GM12873 (cell line): ENCODE results near the gene ACOT11.

ENCODE experiments used
- TF ChIP-seq, protein P1 (sequence below): IDR thresholded peaks from 2 replicates; pipeline ENCODE4 v1.5.1; 2012; ENCODE audit warnings: low read depth, mild to moderate bottlenecking, moderate library complexity, low read length, control low read depth; ENCODE audit not compliant: insufficient read depth; ENCODE audit errors: missing control alignments

The ACOT11 gene

DNA sequence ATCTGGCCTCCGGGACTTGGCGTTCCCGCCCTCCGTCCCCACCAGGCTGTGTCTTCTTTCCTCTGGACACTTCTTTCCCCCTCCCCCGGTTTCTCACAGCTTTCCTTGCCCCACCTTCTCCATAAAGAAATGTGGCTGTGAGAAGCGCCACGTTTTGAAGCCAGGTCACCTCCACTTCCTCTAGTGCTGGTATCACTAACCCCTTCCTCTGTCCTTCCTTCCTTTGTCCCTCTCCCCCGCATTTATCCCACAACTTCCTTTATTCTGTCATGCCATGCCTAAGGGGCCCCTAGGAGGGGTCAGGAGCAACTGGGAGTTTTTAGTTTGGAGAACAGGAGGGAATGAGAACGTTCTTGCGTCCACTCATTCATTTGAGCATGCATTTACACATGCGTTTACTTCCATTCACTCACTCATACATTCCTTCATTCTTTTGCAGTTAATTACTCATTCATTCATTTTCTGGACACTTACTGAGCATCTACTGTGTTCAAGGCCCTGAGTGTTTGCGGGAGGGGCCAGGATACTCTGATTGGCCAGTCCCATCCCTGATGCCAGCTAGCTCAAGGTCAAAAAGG lies 5.0 kb upstream of the ACOT11 start:
- TF ChIP-seq, protein P1, sequence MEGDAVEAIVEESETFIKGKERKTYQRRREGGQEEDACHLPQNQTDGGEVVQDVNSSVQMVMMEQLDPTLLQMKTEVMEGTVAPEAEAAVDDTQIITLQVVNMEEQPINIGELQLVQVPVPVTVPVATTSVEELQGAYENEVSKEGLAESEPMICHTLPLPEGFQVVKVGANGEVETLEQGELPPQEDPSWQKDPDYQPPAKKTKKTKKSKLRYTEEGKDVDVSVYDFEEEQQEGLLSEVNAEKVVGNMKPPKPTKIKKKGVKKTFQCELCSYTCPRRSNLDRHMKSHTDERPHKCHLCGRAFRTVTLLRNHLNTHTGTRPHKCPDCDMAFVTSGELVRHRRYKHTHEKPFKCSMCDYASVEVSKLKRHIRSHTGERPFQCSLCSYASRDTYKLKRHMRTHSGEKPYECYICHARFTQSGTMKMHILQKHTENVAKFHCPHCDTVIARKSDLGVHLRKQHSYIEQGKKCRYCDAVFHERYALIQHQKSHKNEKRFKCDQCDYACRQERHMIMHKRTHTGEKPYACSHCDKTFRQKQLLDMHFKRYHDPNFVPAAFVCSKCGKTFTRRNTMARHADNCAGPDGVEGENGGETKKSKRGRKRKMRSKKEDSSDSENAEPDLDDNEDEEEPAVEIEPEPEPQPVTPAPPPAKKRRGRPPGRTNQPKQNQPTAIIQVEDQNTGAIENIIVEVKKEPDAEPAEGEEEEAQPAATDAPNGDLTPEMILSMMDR = no peak

- TF ChIP-seq, protein P1 = no peak
Measured at GRCh38 chr1:54543729-54544496, 4.1 kb upstream of the ACOT11 start.

DNA sequence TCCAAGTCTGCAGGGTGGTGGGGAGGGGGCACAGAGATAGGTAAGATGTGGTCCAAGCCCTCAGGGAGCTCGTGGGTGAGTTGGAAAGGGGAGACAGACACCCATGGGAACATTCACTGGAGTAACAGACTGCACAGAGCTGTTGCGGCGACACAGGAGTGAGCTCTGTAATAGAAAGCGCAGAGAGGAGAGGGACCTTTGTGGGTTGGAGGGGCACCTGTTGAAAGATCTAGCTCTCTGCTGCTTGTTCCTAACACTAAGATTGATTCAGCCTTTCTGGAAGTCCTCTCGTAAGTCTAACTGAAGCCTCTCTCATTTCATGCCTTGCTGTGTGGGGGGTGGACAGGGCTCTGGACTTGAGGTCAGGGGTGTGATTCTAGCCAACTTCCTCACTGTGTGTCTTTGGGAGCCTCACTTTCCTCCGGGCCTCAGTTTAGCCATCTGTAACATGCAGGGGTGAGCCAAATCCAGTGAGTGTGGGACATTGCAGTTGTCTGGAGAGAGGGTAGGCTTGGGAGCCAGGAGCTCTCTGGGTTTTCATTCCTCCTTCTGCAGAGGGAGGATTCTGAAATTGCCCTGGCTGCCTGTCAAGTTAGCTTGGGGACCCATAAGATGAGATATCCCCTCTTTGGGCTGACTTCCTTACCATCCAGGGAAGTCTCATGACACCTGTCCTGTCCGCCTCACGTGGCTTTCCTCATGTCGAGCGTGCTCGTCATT lies 2.0 kb upstream of the ACOT11 start:
- TF ChIP-seq, protein P1 = no peak

- TF ChIP-seq, protein P1 = no peak
Measured at GRCh38 chr1:54546651-54547401, 1.2 kb upstream of the ACOT11 start.

DNA sequence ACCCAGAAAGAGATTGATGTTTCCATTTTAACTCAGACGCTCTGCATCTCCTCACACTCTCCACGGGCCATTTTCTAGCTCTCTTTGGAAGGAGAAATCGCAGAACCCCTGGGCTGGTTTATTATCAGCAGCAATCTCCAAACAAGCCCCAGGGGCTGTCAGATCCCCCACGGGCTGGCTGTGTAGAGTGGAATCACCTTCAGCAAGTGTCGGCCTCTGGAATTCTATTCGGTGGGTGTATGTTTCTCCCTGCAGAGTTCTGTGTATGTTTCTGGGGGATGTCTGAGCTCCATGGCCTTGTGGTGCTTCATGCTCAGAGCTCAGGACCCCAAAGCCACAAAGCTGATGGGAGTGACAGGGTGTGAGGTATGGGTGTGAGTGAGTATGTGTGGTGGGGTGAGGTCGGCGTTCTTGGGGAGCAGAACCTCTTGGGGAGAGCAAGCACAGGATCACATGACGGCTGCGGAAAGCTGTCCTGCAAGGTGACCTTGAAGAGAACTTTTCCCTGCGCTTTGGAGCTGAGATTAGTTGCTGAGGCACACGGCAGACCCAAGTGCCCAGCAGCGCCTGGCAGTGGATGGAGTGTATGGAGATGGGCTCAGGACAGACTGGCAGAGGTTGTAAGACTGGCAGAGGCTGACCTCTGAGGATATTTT lies 489 bp downstream of the ACOT11 start:
- TF ChIP-seq, protein P1 = no peak

- TF ChIP-seq, protein P1 = no peak
Measured at GRCh38 chr1:54549181-54549924, 1.3 kb downstream of the ACOT11 start.
